GM23248 (cell line): ENCODE results near the gene REM2. TPM values are rescaled to one million over a fixed set of nuclear protein-coding genes. Genes with fewer than 3 reads are reported as not detected.

Source experiments
- DNase-seq: peaks from one replicate; pipeline ENCODE4 v3.0.0-alpha.2; 2015
- H2AFZ ChIP-seq: fragments of 200-600 bp; sonication (generic); 2 replicates; pipeline ENCODE4 v1.6.1; 2016; ENCODE audit warnings: antibody characterized with exemption
- H3F3A ChIP-seq: fragments of 200-600 bp; sonication (generic); 2 replicates; pipeline ENCODE4 v1.6.1; 2016; ENCODE audit warnings: mild to moderate bottlenecking, antibody characterized with exemption, mixed run types; ENCODE audit not compliant: insufficient read depth
- H3K27ac ChIP-seq: fragments of 200-600 bp; sonication (generic); 2 replicates; pipeline ENCODE4 v1.5.1; 2016; ENCODE audit warnings: mild to moderate bottlenecking
- H3K27me3 ChIP-seq: fragments of 200-600 bp; sonication (generic); replicated peaks from 2 replicates; pipeline ENCODE4 v1.6.1; 2016; ENCODE audit warnings: mild to moderate bottlenecking; ENCODE audit not compliant: insufficient read depth
- H3K36me3 ChIP-seq: fragments of 200-600 bp; sonication (generic); 2 replicates; pipeline ENCODE4 v1.6.1; 2016; ENCODE audit warnings: low read depth, mild to moderate bottlenecking
- H3K4me1 ChIP-seq: fragments of 200-600 bp; sonication (generic); 2 replicates; pipeline ENCODE4 v1.6.1; 2016; ENCODE audit warnings: mild to moderate bottlenecking; ENCODE audit not compliant: insufficient read depth
- H3K4me2 ChIP-seq: fragments of 200-600 bp; sonication (generic); one replicate; pipeline ENCODE4 v1.6.1; 2016; ENCODE audit warnings: mild to moderate bottlenecking; ENCODE audit not compliant: unreplicated experiment
- H3K4me3 ChIP-seq: fragments of 200-600 bp; sonication (generic); 2 replicates; pipeline ENCODE4 v1.5.1; 2016; ENCODE audit warnings: mild to moderate bottlenecking
- H3K79me2 ChIP-seq: fragments of 200-600 bp; sonication (generic); 2 replicates; pipeline ENCODE4 v1.6.1; 2016; ENCODE audit warnings: mild to moderate bottlenecking; ENCODE audit not compliant: insufficient read depth
- H3K9ac ChIP-seq: fragments of 200-600 bp; sonication (generic); 2 replicates; pipeline ENCODE4 v1.6.1; 2016; ENCODE audit warnings: mild to moderate bottlenecking
- H3K9me2 ChIP-seq: fragments of 200-600 bp; sonication (generic); 2 replicates; pipeline ENCODE4 v1.6.1; 2016; ENCODE audit warnings: mixed run types, mild to moderate bottlenecking, moderate library complexity; ENCODE audit not compliant: insufficient read depth
- H3K9me3 ChIP-seq: fragments of 200-600 bp; sonication (generic); one replicate; pipeline ENCODE4 v1.6.1; 2017; ENCODE audit warnings: low read depth
- H4K20me1 ChIP-seq: fragments of 200-600 bp; sonication (generic); 2 replicates; pipeline ENCODE4 v1.6.0; 2016; ENCODE audit not compliant: insufficient read depth
- EZH2 ChIP-seq: fragments of 200-600 bp; sonication (generic); IDR thresholded peaks from 2 replicates; pipeline ENCODE4 v1.6.1; 2018; ENCODE audit warnings: antibody characterized with exemption, mild to moderate bottlenecking; ENCODE audit not compliant: insufficient read depth, poor library complexity, severe bottlenecking
- EZH2phosphoT487 ChIP-seq: fragments of 200-600 bp; sonication (generic); IDR thresholded peaks from 2 replicates; pipeline ENCODE4 v1.6.1; 2018; ENCODE audit warnings: antibody characterized with exemption, moderate library complexity, mild to moderate bottlenecking, low read depth; ENCODE audit not compliant: insufficient read depth
- WGBS, 2 experiments: methylation state at CpG; one replicate each; pipeline ENCODE4 v1.1.6; 2015 to 2017; ENCODE audit warnings: low lambda C conversion rate in 2 of 2, low coverage in 1 of 2; ENCODE audit errors: missing lambda C conversion rate in 2 of 2; 5-methylcytosine and 5-hydroxymethylcytosine counted together
- in situ Hi-C: fragments of 300-500 bp; cut with MboI; formaldehyde crosslinking; loops from 2 replicates; pipeline ENCODE4 v1.15.0; 2020
- polyA plus RNA-seq: library from polyadenylated mRNA; unstranded; fragments of >200 nt; fragmentation: Nextera tagmentation; extraction: Ambion mirVana; gene quantifications from 2 replicates; pipeline ENCODE4 v1.2.1, GENCODE V29; 2016
- total RNA-seq: library from RNA; depleted of rRNA; stranded (reverse); fragments of >200 nt; shearing (Covaris generic); gene quantifications from 2 replicates; pipeline ENCODE4 v1.2.3, GENCODE V29; 2014

The REM2 gene
- total and polyA plus RNA-seq, 2 experiments from 2014 or later, result 0.22 TPM; not detected in 1

DNA sequence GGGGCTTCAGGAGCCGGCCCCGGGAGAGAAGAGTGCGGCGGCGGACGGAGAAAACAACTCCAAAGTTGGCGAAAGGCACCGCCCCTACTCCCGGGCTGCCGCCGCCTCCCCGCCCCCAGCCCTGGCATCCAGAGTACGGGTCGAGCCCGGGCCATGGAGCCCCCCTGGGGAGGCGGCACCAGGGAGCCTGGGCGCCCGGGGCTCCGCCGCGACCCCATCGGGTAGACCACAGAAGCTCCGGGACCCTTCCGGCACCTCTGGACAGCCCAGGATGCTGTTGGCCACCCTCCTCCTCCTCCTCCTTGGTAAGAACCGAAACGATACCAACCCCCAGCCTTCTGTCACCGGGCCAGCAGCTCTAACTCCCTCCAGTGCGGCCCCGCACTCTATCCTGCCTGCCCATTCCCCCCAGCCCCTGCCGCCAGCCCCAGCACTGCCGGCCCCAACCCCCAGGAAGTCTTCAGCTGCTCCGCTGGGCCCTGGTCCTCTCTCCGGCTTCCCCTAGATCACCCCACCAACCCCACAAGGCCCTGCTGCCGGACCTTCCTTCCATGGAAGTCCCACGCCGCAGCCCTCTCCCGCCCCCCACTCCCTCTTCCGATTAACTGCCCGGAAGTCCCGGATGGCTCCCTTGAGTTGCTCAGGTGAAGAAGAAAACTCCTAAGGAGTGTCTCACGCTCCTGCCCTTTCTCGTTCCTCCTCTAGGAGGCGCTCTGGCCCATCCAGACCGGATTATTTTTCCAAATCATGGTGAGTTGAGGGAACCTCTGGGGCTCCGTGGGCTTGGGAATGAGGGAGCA, 10.8 kb upstream of the REM2 start:
- H3K79me2 ChIP-seq, result peaks cover 42% of the 10 kb centered on the region

DNA sequence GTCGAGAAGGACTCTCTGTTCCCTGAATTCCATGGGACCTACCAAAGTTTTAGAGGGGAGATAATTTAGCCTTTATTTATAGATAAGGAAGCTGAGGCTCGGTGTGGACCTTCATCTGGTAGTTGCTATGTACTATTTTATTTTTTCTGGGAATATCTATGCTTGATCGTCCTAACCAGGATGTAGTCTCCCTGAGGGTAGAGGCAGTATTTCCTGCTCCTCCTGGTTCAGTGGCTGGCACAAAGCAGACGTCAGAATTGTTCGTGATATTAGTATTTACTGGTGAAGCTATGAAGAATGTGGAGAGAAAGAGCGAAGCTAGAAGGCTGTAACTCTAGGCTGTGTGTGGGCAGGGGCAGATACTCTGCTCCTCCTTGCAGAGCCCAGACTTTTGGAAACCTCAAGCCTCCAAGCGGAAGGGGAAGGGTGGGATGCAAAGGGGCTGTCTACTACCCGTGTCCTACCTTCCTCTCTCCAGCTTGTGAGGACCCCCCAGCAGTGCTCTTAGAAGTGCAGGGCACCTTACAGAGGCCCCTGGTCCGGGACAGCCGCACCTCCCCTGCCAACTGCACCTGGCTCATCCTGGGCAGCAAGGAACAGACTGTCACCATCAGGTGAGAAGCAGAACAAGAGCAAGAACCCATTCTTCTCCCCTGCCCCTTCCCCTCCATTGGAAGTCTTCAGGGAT, 10.0 kb upstream of the REM2 start:
- Histone ChIP-seq H3K9ac (peak overlapping the region; percentile 85), H3K4me3 (peak overlapping the region; percentile 96), H3K4me1 (peaks cover 21% of the 10 kb centered on the region), H4K20me1 (no peaks in the 10 kb centered on the region), H3K36me3 (peaks cover 22% of the 10 kb centered on the region; the same call in 1 of the 2 replicates), H3K27me3 (no peaks in the 10 kb centered on the region), H3K9me2 (no peaks in the 10 kb centered on the region), H3K9me3 (no peaks in the 10 kb centered on the region), H3K27ac (peak overlapping the region; percentile 93), H3K79me2 (peaks cover 42% of the 10 kb centered on the region), H3K4me2 (peak overlapping the region; percentile 88), H2AFZ (peak overlapping the region; percentile 87), H3F3A (peaks cover 15% of the 10 kb centered on the region)
- in situ Hi-C loops, result no loop called here
- DNase-seq, result no peak
- TF ChIP-seq EZH2 (no peak), EZH2phosphoT487 (no peak)
- 37 to 40% methylated on average over 10 of the region's 10 CpGs for whole genome bisulfite sequencing, 2 experiments

More for the DNA sequence above, 10.8 kb upstream of the REM2 start:
- no peaks in the 10 kb centered on the region for H3K27me3 ChIP-seq
- no peaks in the 10 kb centered on the region for H3K9me3 ChIP-seq
- DNase-seq, result peak; percentile 84
- peaks cover 14% of the 10 kb centered on the region; the same call in 1 of the 2 replicates for H3K36me3 ChIP-seq
- in situ Hi-C loops, result no loop called here
- H2AFZ ChIP-seq, result peak overlapping the region; percentile 87
- TF ChIP-seq EZH2 (no peak), EZH2phosphoT487 (no peak)
- peak overlapping the region; percentile 93 for H3K27ac ChIP-seq
- peak overlapping the region; percentile 85 for H3K9ac ChIP-seq
- peaks cover 21% of the 10 kb centered on the region for H3K4me1 ChIP-seq
- peak overlapping the region; percentile 96 for H3K4me3 ChIP-seq
- H3F3A ChIP-seq, result peaks cover 15% of the 10 kb centered on the region
- H3K9me2 ChIP-seq, result no peaks in the 10 kb centered on the region
- H4K20me1 ChIP-seq, result no peaks in the 10 kb centered on the region
- 1 to 2% methylated on average over 21 to 44 of the region's 45 CpGs for WGBS, 2 experiments
- peak overlapping the region; percentile 88 for H3K4me2 ChIP-seq

DNA sequence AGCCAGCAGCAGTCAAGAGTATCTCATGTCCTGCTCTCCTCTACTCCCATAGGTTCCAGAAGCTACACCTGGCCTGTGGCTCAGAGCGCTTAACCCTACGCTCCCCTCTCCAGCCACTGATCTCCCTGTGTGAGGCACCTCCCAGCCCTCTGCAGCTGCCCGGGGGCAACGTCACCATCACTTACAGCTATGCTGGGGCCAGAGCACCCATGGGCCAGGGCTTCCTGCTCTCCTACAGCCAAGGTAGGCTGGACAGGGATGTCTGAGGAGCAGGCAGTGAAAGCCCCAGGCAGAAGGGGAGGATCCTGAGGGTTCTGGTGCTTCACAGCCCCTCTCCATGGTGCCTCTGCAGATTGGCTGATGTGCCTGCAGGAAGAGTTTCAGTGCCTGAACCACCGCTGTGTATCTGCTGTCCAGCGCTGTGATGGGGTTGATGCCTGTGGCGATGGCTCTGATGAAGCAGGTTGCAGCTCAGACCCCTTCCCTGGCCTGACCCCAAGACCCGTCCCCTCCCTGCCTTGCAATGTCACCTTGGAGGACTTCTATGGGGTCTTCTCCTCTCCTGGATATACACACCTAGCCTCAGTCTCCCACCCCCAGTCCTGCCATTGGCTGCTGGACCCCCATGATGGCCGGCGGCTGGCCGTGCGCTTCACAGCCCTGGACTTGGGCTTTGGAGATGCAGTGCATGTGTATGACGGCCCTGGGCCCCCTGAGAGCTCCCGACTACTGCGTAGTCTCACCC, 7.8 kb upstream of the REM2 start:
- no peaks in the 10 kb centered on the region for H3K27me3 ChIP-seq
- peaks cover 26% of the 10 kb centered on the region; the same call in 1 of the 2 replicates for H3K36me3 ChIP-seq
- no peak overlapping the region for H3K4me3 ChIP-seq
- WGBS, 2 experiments, result 94% methylated on average over 15 of the region's 15 CpGs
- no peaks in the 10 kb centered on the region for H3K9me3 ChIP-seq
- in situ Hi-C loops, result no loop called here
- no peak overlapping the region for H3K4me2 ChIP-seq
- H3K9me2 ChIP-seq, result no peaks in the 10 kb centered on the region
- H3K9ac ChIP-seq, result no peak overlapping the region
- H3F3A ChIP-seq, result peaks cover 20% of the 10 kb centered on the region
- H2AFZ ChIP-seq, result no peak overlapping the region
- H3K79me2 ChIP-seq, result peaks cover 42% of the 10 kb centered on the region
- no peaks in the 10 kb centered on the region for H4K20me1 ChIP-seq
- TF ChIP-seq EZH2phosphoT487, result no peak
- TF ChIP-seq EZH2, result no peak
- no peak for DNase-seq
- peaks cover 19% of the 10 kb centered on the region for H3K4me1 ChIP-seq
- H3K27ac ChIP-seq, result no peak overlapping the region

DNA sequence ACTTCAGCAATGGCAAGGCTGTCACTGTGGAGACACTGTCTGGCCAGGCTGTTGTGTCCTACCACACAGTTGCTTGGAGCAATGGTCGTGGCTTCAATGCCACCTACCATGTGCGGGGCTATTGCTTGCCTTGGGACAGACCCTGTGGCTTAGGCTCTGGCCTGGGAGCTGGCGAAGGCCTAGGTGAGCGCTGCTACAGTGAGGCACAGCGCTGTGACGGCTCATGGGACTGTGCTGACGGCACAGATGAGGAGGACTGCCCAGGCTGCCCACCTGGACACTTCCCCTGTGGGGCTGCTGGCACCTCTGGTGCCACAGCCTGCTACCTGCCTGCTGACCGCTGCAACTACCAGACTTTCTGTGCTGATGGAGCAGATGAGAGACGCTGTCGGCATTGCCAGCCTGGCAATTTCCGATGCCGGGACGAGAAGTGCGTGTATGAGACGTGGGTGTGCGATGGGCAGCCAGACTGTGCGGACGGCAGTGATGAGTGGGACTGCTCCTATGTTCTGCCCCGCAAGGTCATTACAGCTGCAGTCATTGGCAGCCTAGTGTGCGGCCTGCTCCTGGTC, 7.2 kb upstream of the REM2 start:
- H3K79me2 ChIP-seq, result peaks cover 42% of the 10 kb centered on the region
- H3F3A ChIP-seq, result peaks cover 15% of the 10 kb centered on the region
- no peaks in the 10 kb centered on the region for H3K27me3 ChIP-seq
- 95 to 96% methylated on average over 19 to 20 of the region's 20 CpGs for WGBS, 2 experiments
- no peaks in the 10 kb centered on the region for H3K9me2 ChIP-seq
- no peak overlapping the region for H3K9ac ChIP-seq
- no peak overlapping the region for H3K4me2 ChIP-seq
- TF ChIP-seq EZH2, result no peak
- TF ChIP-seq EZH2phosphoT487, result no peak
- H3K36me3 ChIP-seq, result peaks cover 26% of the 10 kb centered on the region; the same call in 1 of the 2 replicates
- DNase-seq, result no peak
- H2AFZ ChIP-seq, result no peak overlapping the region
- in situ Hi-C loops, result no loop called here
- no peak overlapping the region for H3K27ac ChIP-seq
- no peaks in the 10 kb centered on the region for H3K9me3 ChIP-seq
- H4K20me1 ChIP-seq, result no peaks in the 10 kb centered on the region
- peaks cover 13% of the 10 kb centered on the region for H3K4me1 ChIP-seq
- no peak overlapping the region for H3K4me3 ChIP-seq
